Activated T-cell treated with anti-CD3 and anti-CD28 coated beads, Interleukin-2, amount 50 U/mL, for 1 hour (primary cell): ENCODE data around the gene TXNRD2.
A peak's percentile ranks its signal among the peaks of the same experiment; 100 is the strongest.

Source experiments
- DNase-seq: peaks from one replicate; pipeline ENCODE4 v3.0.0-alpha.2; 2020

The TXNRD2 gene

DNA sequence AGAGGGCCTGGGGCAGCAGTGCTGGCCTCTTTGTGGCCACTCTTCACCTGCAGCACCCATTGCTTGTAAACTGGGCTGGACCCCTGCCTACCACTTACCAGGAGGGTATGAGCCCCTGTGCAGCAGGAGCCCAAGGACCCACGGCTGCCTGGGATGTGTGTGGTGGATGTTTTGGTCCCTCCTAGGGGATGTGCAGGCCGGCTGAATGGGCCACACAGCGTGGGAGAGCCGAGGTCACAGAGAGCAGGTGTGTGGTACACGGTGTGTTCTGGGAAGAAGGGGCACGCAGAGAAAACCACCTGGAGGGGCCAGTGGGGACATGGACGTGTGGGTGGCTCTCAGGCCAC lies 67.7 kb downstream of the TXNRD2 start:
- no peak for DNase-seq

DNA sequence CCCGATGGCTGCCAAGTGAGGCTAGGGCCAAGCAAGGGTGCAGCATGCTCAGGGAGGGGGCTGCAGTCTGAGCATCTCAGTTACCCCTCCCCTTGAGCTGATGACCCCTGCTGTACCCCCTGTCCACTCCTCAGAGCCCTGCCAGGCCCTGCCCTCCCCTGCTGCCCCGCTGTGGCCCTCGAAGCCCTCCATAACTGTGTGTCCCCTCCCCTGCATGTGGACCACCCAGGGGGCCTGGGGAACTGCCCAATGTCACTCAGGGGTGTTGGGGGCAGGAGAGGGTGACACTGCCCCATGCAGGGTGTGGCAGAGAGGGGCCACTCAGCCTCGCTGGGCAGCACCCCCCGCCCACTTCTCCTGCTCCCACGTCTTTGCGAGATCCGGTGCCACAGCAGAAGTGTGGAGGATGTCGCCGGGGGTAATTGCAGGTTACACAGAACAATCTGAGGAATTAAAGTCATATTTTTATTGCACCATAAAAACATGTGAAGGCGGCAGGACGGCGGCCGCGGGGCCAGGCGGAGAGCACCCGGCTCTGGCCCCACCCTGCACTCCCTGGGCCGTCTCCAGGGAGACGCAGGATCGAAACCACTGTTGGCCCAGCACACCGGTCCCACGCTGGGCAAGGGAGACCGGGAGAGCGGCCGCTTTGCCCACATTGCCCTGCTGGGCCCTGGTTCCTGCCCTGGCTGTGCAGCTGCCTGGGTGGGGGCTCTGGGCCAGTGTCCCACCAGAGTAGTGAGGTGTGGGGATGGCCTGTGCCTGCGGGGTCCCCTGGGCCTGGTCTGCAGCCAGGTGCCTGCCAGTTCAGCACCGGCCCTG lies 68.3 kb downstream of the TXNRD2 start:
- DNase-seq, result peak; percentile 16

DNA sequence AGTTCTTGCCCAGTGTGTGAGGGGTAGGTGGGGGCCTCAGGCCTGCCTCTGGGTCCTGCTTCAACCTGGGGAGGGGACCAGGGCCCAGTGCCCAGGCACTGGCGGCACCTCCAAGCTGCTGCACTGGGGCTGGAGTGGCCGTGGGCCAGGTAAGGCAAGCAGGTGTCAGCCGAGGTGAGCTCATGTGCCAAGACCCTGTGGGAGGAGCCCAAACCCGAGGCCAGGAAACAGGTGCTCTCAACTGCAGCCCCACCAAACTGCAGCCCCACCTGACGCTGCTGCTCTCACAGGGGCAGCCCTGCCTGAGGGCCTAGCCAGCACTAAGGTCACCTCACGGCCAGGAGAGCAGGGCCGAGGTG lies 68.9 kb downstream of the TXNRD2 start:
- DNase-seq, result peak; percentile 19

DNA sequence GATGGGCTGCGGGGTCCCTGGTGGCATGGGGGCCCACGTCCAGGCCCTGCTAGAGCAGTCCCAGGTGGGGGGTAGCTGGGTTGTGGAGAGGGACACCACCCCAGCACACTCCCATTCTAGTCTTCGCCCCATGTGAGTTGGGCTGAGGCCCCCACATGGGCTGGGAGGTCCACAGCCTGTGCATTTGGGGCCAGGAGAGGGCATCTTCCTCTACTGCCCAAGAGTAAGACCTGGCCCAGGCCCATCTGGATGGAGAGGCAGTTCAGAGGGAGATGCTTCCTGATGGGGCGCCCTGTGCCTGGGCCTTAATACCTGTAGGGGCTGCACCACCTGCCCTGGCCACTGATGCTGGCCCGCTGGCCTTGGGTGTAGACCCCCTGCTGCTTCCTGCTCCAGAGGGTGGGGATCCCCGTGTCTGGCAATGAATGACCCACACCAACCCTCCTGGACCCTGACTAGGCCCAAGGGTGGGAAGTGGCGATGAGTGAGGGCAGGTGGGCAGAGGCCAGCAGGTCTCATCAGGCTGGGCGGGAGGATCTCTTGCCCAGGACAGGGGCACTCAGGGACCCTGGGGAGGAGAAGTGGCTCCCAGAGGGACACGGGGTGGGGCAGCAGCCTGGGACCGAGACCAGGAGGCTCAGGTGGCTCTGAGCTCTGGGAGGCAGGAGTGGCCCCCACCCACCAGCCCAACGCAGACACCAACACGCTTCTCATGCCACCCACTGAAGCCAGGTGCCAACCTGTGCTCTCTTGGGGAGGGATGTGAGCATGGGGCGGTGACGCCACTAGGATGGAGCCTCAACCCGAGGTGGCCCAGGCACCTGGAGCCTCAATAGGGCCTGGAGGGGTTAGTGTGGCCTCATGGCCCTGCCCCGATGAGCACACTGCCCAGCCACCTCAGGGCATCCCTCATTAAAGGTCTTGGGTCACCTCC lies 69.5 kb downstream of the TXNRD2 start:
- peak; percentile 15 for DNase-seq

- peak; percentile 10 for DNase-seq
These were observed 70.4 kb downstream of the TXNRD2 start for GRCh38 chr22:19871023-19871844.

DNA sequence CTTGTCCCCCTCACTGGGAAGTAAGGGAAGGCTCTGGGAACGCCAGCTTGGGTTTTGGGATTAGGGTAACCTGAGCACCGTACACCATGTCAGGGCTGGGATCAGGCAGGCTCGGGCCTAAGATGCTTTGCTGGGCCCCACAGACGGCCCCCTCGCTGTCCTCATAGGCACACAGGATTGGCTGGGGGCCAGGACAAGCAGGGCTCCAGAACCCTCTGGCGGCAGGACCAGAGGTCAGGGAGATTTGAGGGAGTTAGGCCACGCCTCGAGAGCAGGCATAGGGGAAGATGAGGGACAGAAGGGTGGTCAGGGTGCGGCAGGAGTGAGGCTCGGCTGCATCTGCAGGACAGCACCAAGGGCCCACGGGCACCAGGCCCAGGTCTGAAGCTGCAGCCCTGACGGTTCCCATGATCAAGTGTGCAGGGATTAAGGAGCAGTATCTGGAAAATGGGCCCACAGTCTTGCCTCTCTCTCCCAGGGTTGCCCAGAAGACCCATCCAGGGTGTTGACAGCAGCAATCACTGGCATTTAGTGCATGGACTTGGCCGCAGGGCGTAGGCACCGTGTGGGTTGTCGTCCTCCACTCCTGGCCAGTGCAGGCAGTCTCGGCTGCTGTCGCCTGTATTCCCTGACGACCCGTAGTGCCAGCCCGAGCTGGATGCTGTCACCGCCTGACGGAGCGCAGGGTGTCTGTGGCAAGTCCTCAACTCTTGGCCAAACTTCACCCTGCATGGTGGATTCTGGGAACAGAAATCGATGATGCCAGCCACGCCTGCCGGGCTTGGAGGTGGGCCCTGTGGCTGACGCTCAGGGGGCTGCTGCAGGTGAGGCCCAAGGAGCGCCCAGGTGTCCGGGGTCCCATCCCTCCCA lies 71.2 kb downstream of the TXNRD2 start:
- DNase-seq, result peak; percentile 4

DNA sequence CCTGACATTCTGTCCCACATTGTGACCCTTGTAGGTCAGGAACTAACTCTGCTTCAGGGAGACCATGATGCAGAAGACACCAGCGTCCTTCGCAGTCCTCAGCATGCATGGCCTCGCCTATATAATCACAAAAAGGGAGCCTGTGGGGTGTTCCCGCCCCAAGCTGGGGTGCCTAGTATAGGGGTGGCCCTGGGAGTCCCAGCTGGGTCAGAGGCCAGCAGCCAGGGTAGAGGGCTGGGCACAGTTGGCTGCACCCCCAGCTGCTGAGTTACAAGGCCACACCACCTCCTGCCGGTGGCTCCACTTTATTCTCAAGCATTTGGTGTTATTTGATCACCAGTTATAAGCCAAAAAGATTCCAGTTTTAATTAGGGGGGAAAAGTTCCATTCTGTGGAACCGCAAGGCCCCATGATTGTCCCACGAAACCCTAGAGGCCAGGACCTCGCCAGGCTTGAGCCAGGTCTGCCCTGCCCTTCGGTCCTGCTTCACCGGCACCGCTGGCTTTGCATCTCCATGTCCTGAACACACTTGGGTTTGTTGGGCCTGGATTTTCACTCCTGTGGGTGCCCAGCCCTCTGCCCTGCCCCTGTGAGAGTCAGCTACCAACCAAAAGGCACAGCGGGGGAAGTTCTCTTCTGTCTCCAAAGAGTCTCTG lies 72.0 kb downstream of the TXNRD2 start:
- peak; percentile 6 for DNase-seq

- DNase-seq, result peak; percentile 11
These were observed 72.7 kb downstream of the TXNRD2 start for GRCh38 chr22:19868773-19869471.

GRCh38 chr22:19868333-19868732 lies 73.3 kb downstream of the TXNRD2 start:
- peak; percentile 4 for DNase-seq

DNA sequence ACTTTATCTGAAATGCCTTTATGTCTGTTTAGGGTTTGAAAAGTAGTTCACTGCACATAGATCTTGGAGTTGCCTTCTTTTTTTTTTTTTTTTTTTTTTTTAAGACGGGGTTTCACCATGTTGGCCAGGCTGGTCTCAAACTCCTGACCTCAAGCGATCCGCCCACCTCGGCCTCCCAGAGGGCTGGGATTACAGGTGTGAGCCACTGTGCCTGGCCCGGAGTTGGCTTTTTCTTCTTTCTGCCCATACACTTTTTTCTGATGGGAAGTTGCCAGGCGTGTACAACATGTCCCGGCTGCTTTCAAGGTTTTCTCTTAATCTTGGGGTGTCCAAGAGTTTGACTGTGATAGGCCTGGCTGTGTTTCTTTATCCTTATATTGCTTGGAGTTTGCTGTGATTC lies 74.0 kb downstream of the TXNRD2 start:
- DNase-seq, result no peak

DNA sequence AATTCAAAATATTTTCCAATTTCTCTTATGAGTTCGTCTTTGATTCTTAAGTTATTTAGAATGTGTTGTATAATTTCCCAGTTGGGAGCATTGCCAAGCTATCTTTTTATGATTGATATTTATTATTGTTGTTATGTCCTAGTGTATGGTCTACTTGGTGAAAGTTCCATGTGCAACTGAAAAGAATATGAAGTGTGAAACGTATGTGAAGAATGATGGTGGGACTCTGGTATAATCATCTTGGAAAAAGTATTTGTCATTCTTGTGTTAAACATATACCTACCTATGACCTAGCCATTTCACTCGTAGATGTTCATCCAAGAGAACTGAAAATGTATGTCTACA lies 75.0 kb downstream of the TXNRD2 start:
- DNase-seq, result no peak

DNA sequence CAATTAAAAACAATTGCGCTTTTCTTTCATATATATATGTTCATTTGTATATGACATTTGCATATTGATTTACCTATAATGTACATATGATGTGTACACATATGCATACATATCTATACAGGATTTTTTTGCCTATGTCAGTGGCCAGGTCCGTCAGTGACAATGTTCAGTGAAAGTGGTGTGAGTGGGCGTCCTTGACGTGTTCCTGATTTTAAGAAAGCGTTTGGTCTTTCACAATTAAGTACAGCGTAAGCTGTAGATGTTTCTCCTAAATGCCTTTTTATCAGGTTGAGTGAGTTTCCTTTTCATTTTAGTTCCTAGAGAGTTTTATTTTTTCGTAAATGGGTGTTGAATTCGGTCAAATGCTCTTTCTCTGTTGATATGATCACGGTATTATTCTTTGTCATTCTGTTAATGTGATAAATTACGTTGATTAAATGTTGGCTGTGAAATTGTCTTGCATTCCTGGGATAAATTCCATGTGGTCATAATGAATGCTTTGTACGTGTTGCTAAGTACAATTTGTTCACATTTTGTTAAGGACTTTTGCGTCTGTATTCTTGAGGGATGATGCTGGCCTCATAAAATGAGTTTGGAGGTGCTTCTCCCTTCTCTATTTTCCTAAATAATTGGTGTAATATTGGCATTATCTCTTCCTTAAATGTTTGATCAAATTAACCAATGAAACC lies 76.3 kb downstream of the TXNRD2 start:
- DNase-seq, result no peak

DNA sequence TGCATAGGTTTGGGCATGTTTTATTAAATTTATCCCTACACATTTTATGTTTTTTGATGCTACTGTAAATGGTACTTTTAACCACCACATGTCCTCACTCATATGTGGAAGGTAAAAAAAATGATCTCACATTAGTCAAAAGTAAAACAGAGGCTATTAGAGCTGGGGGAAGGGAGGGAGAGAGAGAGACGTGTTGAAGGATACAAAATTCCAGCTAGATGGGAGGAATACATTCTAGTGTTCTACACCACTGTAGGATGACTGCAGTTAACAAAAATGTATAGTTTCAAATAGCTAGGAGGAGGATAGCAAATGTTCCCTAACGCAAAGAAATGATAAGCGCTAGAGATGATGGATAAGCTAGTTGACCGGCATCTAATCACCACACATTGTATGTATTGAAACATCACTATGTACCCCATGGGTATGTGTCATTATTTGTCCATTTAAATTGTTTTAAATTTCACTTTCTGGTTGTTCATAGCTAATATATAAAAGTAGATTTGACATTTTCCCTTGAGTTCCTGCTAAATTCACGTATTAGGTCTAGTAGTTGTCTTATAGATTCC lies 77.0 kb downstream of the TXNRD2 start:
- no peak for DNase-seq

GRCh38 chr22:19863571-19863970 lies 78.0 kb downstream of the TXNRD2 start:
- no peak for DNase-seq

DNA sequence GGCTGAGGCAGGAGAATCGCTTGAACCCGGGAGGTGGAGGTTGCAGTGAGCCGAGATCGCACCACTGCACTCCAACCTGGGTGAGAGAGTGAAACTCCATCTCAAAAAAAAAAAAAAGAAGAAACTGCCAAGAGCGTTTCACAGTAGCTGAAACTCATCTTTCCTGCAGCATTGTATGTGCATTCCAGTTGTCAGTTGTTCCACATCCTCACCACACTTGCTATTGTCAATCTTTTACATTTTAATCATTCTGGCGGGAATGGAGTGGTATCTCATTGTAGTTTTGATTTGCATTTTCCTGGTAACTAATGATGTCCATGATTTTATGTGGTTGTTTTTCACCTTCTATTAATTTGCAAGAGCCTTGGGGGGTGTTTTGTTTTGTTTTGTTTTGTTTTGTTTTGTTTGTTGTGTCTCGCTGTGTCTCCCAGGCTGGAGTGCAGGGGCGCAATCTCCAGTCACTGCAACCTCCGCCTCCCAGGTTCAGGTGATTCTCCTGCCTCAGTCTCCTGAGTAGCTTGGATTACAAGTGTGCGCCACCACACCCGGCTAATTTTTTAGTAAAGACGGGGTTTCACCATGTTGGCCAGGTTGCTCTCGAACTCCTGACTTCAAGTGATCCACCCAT lies 78.9 kb downstream of the TXNRD2 start:
- no peak for DNase-seq

DNA sequence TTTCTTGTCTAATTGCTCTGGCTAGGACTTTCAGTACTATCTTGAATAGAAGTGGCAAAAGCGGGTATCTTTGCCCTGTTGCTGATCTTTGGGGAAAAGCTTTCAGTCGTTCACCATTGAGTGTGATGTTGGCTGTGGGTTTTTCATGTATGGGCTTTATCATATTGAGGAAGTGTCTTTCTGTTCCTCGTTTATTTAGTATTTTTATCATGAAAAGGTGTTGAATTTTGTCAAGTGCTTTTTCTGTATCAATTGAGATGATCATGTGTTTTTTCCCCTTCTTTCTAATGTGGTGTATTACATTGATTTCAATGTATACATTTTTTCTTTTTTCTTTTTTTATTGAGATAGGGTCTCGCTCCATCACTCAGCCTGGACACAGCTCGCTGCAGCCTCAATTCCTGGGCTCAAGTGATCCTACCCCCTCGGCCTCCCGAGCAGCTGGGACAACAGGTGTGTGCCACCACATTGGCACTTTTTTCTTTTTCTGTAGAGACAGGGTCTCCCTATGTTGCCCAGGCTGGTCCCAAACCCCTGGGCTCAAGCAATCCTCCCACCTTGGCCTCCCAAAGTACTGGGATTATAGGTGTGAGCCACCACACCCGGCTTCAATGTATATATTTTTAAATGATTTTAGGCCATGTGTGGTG lies 81.6 kb downstream of the TXNRD2 start:
- DNase-seq, result no peak

DNA sequence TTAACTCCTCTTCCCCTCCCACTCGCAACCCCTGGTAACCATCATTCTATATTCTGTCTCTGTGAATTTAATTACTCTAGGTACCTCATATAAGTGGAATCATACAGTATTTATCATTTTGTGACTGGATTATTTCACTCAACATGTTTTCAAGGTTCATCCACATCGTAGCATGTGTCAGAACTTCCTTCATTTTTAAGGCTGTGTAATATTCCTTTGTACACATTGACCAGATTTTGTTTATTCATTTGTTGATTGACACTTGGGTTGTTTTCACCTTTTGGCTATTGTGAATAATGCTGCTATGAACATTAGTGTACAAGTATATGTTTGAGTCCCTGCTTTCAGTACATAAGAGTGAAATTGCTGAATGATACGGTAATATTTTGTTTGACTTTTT lies 84.2 kb downstream of the TXNRD2 start:
- DNase-seq, result no peak

DNA sequence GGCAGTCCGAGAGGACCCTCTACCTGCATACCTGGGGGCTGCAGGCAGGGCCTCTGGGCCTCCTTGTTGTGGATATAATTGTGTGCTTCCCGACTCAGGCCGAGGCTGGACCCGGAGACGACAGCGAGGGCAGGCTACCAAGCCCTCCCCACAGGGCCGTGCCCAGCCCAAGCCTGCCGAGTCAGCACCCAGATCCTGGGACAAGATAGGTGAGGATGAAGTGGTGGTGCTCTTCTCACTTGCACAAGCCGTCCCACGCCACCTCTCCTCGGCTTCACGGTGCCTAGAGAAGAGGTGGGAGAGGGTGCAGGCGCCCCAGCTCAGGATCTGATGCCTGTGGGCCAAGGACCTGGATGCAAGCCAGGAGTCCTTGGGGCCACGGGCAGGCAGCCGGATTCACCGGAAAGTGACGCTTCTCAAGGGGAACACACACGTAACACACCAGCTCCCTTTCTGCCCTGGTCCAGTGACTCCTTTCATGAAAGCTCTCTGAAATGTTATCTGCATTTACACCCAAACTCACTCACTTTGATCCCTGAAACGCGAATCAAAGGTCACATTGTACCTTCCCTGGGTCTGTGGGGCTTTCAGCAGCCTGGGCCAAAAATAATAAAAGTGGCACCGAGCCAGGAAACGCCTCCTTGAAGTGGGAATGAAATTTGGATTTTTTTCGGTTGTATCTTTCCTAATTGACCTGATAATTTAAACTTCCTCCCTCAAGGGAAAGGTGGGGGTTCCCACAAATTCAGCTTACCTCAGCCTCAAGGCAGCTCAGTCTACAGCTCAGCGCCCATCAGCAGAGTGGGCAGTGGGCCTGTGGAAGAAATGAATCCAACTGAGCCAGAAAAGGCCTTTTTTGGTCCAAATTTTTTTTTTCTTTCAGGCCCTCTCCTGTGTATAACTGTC lies 85.9 kb downstream of the TXNRD2 start:
- DNase-seq, result peak; percentile 66
